AG04449 (cell line): ENCODE measurements around the gene SEMA5A.

ENCODE experiments used
- CTCF ChIA-PET: fragments of 350-600 bp; formaldehyde crosslinking; extraction: SDS; loops from one replicate; lab custom pipeline; 2021; ENCODE audit warnings: antibody characterized with exemption; lab: Yijun Ruan, JAX
- POLR2A ChIA-PET: fragments of 400-600, 350-600 bp; formaldehyde crosslinking; extraction: SDS; loops from one replicate; lab custom pipeline; 2020; ENCODE audit warnings: antibody characterized with exemption, inconsistent platforms; lab: Yijun Ruan, JAX
- DNase-seq: peaks from one replicate; pipeline ENCODE4 v3.0.0-alpha.2; 2010; ENCODE audit warnings: low read depth, low spot score
- H3K4me3 ChIP-seq: 2 replicates; pipeline ENCODE4 v1.5.1; 2011; ENCODE audit warnings: low read depth, mild to moderate bottlenecking, control low read depth, low read length
- TF ChIP-seq, protein P1 (sequence below): IDR thresholded peaks from one replicate; pipeline ENCODE4 v1.5.1; 2011; ENCODE audit warnings: mild to moderate bottlenecking, moderate library complexity, low read length, control low read depth, inconsistent platforms; ENCODE audit not compliant: insufficient read depth; ENCODE audit errors: missing control alignments

SEMA5A gene

GRCh38 chr5:9524941-9525340, 20.9 kb downstream of the SEMA5A start:
- no peak for DNase-seq
- TF ChIP-seq, protein P1, sequence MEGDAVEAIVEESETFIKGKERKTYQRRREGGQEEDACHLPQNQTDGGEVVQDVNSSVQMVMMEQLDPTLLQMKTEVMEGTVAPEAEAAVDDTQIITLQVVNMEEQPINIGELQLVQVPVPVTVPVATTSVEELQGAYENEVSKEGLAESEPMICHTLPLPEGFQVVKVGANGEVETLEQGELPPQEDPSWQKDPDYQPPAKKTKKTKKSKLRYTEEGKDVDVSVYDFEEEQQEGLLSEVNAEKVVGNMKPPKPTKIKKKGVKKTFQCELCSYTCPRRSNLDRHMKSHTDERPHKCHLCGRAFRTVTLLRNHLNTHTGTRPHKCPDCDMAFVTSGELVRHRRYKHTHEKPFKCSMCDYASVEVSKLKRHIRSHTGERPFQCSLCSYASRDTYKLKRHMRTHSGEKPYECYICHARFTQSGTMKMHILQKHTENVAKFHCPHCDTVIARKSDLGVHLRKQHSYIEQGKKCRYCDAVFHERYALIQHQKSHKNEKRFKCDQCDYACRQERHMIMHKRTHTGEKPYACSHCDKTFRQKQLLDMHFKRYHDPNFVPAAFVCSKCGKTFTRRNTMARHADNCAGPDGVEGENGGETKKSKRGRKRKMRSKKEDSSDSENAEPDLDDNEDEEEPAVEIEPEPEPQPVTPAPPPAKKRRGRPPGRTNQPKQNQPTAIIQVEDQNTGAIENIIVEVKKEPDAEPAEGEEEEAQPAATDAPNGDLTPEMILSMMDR, result no peak
- POLR2A ChIA-PET, result no interaction called here
- H3K4me3 ChIP-seq, result no peak overlapping the region
- CTCF ChIA-PET, result interaction anchor here (1.2 to 1.7 kb wide), 4 partner anchors 10 to 19 kb away, joined by 3 to 5 read pairs (median 4); no protein-coding TSS in a partner anchor

GRCh38 chr5:9523090-9523823, 22.6 kb downstream of the SEMA5A start:
- POLR2A ChIA-PET, result no interaction called here
- TF ChIP-seq, protein P1, result no peak
- CTCF ChIA-PET, result interaction anchor here (1.0 to 1.7 kb wide), 3 partner anchors 8 to 21 kb away, joined by 3 to 4 read pairs (median 3); no protein-coding TSS in a partner anchor
- DNase-seq, result no peak
- H3K4me3 ChIP-seq, result no peak overlapping the region

- POLR2A ChIA-PET, result no interaction called here
- TF ChIP-seq, protein P1, result no peak
- CTCF ChIA-PET, result interaction anchor here (1.0 kb wide), 1 partner anchor 9 kb away, joined by 3 read pairs; no protein-coding TSS in a partner anchor
- no peak overlapping the region for H3K4me3 ChIP-seq
- DNase-seq, result peak; percentile 36
Measured at GRCh38 chr5:9519537-9519936, 26.3 kb downstream of the SEMA5A start.

DNA sequence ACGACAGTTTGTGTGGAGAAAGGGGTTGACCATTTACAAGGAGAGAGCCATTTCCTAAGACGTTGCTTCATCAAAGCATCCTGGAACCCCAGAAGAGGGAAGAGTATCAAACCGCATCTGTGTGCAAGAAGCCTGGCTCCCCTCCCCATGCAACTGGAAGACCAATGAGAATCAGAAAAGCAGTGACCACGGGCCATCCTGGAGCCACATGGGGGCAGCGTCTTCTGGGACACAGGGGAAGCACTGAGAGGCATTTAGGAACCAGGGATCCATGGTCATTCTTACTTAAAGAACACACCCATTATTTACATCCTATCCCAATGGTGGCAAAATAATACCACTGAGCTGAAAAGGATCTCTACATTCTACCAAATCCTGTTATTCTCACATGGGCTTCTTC, 29.3 kb downstream of the SEMA5A start:
- DNase-seq, result no peak
- ChIA-PET CTCF (no interaction called here), POLR2A (no interaction called here)
- H3K4me3 ChIP-seq, result no peak overlapping the region
- TF ChIP-seq, protein P1, result no peak

DNA sequence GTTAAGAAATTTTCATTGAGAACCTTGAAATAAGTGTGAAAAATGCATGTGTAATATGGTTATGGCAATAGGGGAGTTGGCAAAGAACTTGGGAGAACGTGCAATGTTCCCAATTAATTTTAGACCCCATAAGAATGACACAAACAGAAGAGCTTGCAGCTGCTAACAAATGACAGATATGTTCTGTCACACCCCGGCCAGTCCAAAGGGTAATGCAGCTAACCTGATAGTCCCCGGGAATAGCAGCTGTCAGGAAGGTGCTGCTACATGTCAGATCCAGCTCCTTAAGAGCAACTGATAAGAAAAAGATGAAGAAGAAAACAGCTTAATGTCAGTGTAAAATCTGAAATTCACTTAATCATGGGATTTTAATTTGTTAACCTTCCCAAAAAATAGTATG, 30.4 kb downstream of the SEMA5A start:
- no peak overlapping the region for H3K4me3 ChIP-seq
- no peak for DNase-seq
- TF ChIP-seq, protein P1, result no peak
- ChIA-PET POLR2A (no interaction called here), CTCF (interaction anchor here (0.8 to 1.7 kb wide), 9 partner anchors 9 to 759 kb away, joined by 3 to 5 read pairs (median 4); no protein-coding TSS in a partner anchor)

DNA sequence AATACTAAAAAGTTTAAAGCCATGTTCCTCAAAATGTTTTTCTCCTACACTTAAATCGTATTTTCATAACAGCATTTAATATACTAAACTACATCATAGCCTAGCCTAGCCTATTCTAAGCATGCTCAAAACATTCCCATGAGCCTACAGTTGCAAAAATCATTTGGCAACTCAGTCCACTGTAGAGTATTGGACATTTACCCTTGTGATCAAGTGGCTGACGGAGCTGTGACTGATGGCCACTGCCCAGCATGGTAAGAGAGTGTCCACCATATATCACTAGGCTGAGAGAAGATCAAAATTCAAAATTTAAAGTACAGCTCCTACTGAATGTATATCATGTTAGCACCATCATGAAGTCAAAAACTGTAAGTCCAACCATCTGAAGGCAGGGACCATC, 30.9 kb downstream of the SEMA5A start:
- CTCF ChIA-PET, result interaction anchor here (0.8 to 1.7 kb wide), 10 partner anchors 8 to 758 kb away, joined by 3 to 5 read pairs (median 4); no protein-coding TSS in a partner anchor
- POLR2A ChIA-PET, result no interaction called here
- H3K4me3 ChIP-seq, result no peak overlapping the region
- TF ChIP-seq, protein P1, result no peak
- DNase-seq, result no peak
